SU-DHL-6 (cell line): ENCODE data around the gene SOSTDC1.

ENCODE experiments used
- H2AFZ ChIP-seq: fragments of 200-600 bp; sonication (generic); 2 replicates; pipeline ENCODE4 v1.6.1; 2014; ENCODE audit warnings: low read depth, mild to moderate bottlenecking, moderate library complexity, mixed read lengths, antibody characterized with exemption, low read length; ENCODE audit not compliant: severe bottlenecking
- H3F3A ChIP-seq: fragments of 200-600 bp; shearing (Covaris generic); 2 replicates; pipeline ENCODE4 v1.6.0; 2016; ENCODE audit warnings: antibody characterized with exemption, mild to moderate bottlenecking; ENCODE audit not compliant: insufficient read depth
- H3K27ac ChIP-seq: fragments of 200-600 bp; sonication (generic); 2 replicates; pipeline ENCODE4 v1.5.1; 2016; ENCODE audit warnings: low read depth, mild to moderate bottlenecking, low read length, moderate library complexity, mixed read lengths
- H3K27me3 ChIP-seq: fragments of 200-600 bp; sonication (generic), shearing (Covaris generic); 2 replicates; pipeline ENCODE4 v1.6.0; 2014; ENCODE audit warnings: mild to moderate bottlenecking, low read length
- H3K36me3 ChIP-seq: fragments of 200-600 bp; sonication (generic); 2 replicates; pipeline ENCODE4 v1.6.1; 2014; ENCODE audit warnings: mild to moderate bottlenecking, low read length, mixed read lengths
- H3K4me2 ChIP-seq: fragments of 300-600, 200-600 bp; shearing (Covaris generic), sonication (generic); 2 replicates; pipeline ENCODE4 v1.6.0; 2014; ENCODE audit warnings: low read length, low read depth, mild to moderate bottlenecking; ENCODE audit not compliant: poor library complexity, severe bottlenecking
- H3K4me3 ChIP-seq: fragments of 200-600 bp; sonication (generic); 2 replicates; pipeline ENCODE4 v1.5.1; 2014; ENCODE audit warnings: antibody characterized with exemption, low read length, mild to moderate bottlenecking, mixed read lengths; ENCODE audit not compliant: insufficient read depth, poor library complexity, severe bottlenecking
- H3K79me2 ChIP-seq: fragments of 200-600 bp; sonication (generic); 2 replicates; pipeline ENCODE4 v1.6.1; 2014; ENCODE audit warnings: mild to moderate bottlenecking, low read length, moderate library complexity; ENCODE audit not compliant: insufficient read depth
- H3K9ac ChIP-seq: fragments of 200-600 bp; sonication (generic); 2 replicates; pipeline ENCODE4 v1.7.0; 2014; ENCODE audit warnings: mild to moderate bottlenecking, low read length
- H3K9me2 ChIP-seq: fragments of 200-600 bp; sonication (generic); replicated peaks from 2 replicates; pipeline ENCODE4 v1.6.1; 2014; ENCODE audit warnings: low read length; ENCODE audit not compliant: insufficient read depth
- H3K9me3 ChIP-seq: fragments of 200-600 bp; sonication (generic); 2 replicates; pipeline ENCODE4 v1.6.1; 2014; ENCODE audit warnings: low read length, mixed read lengths; ENCODE audit not compliant: insufficient read depth
- H4K20me1 ChIP-seq: fragments of 200-600 bp; sonication (generic); 2 replicates; pipeline ENCODE4 v1.6.1; 2014; ENCODE audit warnings: low read depth, mild to moderate bottlenecking, antibody characterized with exemption, low read length, moderate library complexity, mixed read lengths
- EZH2phosphoT487 ChIP-seq: fragments of 200-600 bp; sonication (generic), shearing (Covaris generic); conservative IDR thresholded peaks from 2 replicates; pipeline ENCODE4 v1.6.1; 2018; ENCODE audit warnings: mild to moderate bottlenecking, antibody characterized with exemption, low read length, moderate library complexity, mixed read lengths
- TF ChIP-seq, protein P1 (sequence below): fragments of 200-600 bp; sonication (generic); IDR thresholded peaks from one replicate; pipeline ENCODE4 v1.5.1; 2017; ENCODE audit warnings: antibody characterized with exemption, mild to moderate bottlenecking, low read length, moderate library complexity; ENCODE audit not compliant: insufficient read depth, poor library complexity, severe bottlenecking

The SOSTDC1 gene

GRCh38 chr7:16416289-16417282, 49.0 kb downstream of the SOSTDC1 start:
- H3K9me3 ChIP-seq = no peaks in the 10 kb centered on the region
- H3K27ac ChIP-seq = no peak overlapping the region
- H3K9ac ChIP-seq = no peak overlapping the region
- no peak for TF ChIP-seq EZH2phosphoT487
- TF ChIP-seq, protein P1, sequence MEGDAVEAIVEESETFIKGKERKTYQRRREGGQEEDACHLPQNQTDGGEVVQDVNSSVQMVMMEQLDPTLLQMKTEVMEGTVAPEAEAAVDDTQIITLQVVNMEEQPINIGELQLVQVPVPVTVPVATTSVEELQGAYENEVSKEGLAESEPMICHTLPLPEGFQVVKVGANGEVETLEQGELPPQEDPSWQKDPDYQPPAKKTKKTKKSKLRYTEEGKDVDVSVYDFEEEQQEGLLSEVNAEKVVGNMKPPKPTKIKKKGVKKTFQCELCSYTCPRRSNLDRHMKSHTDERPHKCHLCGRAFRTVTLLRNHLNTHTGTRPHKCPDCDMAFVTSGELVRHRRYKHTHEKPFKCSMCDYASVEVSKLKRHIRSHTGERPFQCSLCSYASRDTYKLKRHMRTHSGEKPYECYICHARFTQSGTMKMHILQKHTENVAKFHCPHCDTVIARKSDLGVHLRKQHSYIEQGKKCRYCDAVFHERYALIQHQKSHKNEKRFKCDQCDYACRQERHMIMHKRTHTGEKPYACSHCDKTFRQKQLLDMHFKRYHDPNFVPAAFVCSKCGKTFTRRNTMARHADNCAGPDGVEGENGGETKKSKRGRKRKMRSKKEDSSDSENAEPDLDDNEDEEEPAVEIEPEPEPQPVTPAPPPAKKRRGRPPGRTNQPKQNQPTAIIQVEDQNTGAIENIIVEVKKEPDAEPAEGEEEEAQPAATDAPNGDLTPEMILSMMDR = no peak
- no peaks in the 10 kb centered on the region for H4K20me1 ChIP-seq
- no peaks in the 10 kb centered on the region for H3K79me2 ChIP-seq
- H3K4me3 ChIP-seq = no peak overlapping the region
- no peaks in the 10 kb centered on the region for H3K36me3 ChIP-seq
- H3K27me3 ChIP-seq = no peaks in the 10 kb centered on the region
- no peak overlapping the region for H2AFZ ChIP-seq
- H3K4me2 ChIP-seq = no peak overlapping the region
- H3F3A ChIP-seq = no peaks in the 10 kb centered on the region
- H3K9me2 ChIP-seq = no peaks in the 10 kb centered on the region

GRCh38 chr7:16412274-16413254, 53.0 kb downstream of the SOSTDC1 start:
- H2AFZ ChIP-seq = no peak overlapping the region
- no peak overlapping the region for H3K4me2 ChIP-seq
- H3K9ac ChIP-seq = no peak overlapping the region
- H3F3A ChIP-seq = no peaks in the 10 kb centered on the region
- TF ChIP-seq EZH2phosphoT487 = no peak
- TF ChIP-seq, protein P1 = no peak
- no peaks in the 10 kb centered on the region for H3K36me3 ChIP-seq
- H3K4me3 ChIP-seq = no peak overlapping the region
- H4K20me1 ChIP-seq = no peaks in the 10 kb centered on the region
- no peaks in the 10 kb centered on the region for H3K9me2 ChIP-seq
- H3K27ac ChIP-seq = no peak overlapping the region
- no peaks in the 10 kb centered on the region for H3K27me3 ChIP-seq
- H3K9me3 ChIP-seq = no peaks in the 10 kb centered on the region
- H3K79me2 ChIP-seq = no peaks in the 10 kb centered on the region
